A172 (cell line): ENCODE measurements around the gene G3BP1. TPM values are rescaled to one million over a fixed set of nuclear protein-coding genes. Genes with fewer than 3 reads are reported as not detected.
"Not testable (repeated sequence)": the region's sequence is repeated elsewhere in the genome, so short reads cannot be mapped to it uniquely, and the experiment has no call there.

Source experiments
- DNase-seq: peaks from one replicate; pipeline ENCODE4 v3.0.0-alpha.2; 2015; ENCODE audit warnings: low spot score
- total RNA-seq: library from RNA; depleted of rRNA; stranded (reverse); fragments of >200 nt; shearing (Covaris generic); gene quantifications from 2 replicates; pipeline ENCODE4 v1.2.3, GENCODE V29; 2014

Gene G3BP1
- total RNA-seq, 1 experiment from 2014 or later = 395 TPM

GRCh38 chr5:151755383-151755782, 16.4 kb upstream of the G3BP1 start:
- DNase-seq = no peak

- no peak for DNase-seq
Measured at GRCh38 chr5:151757233-151758140, 14.3 kb upstream of the G3BP1 start.

GRCh38 chr5:151758141-151758429, 13.7 kb upstream of the G3BP1 start:
- peak; percentile 33 for DNase-seq

- peak; percentile 89 for DNase-seq
Measured at GRCh38 chr5:151758430-151759241, 13.1 kb upstream of the G3BP1 start, which contains the start of gene ATOX1. Gene ATOX1 (minus strand): TSS chr5:151758631. CDS start chr5:151758551, 80 bp downstream.

- no peak for DNase-seq
Measured at GRCh38 chr5:151764801-151765200, 7.0 kb upstream of the G3BP1 start.

GRCh38 chr5:151766975-151767374, 4.8 kb upstream of the G3BP1 start:
- DNase-seq = no peak

GRCh38 chr5:151770383-151771258, 1.1 kb upstream of the G3BP1 start:
- DNase-seq = no peak

- DNase-seq = no peak
Measured at GRCh38 chr5:151772029-151772845, 483 bp downstream of the G3BP1 start.

- DNase-seq = peak; percentile 45
Measured at GRCh38 chr5:151772846-151773561, 1.2 kb downstream of the G3BP1 start.

GRCh38 chr5:151773951-151774350, 2.2 kb downstream of the G3BP1 start:
- DNase-seq = no peak

- DNase-seq = no peak
Measured at GRCh38 chr5:151775025-151775606, 3.4 kb downstream of the G3BP1 start.

GRCh38 chr5:151779531-151780125, 7.9 kb downstream of the G3BP1 start:
- DNase-seq = no peak

- no peak for DNase-seq
Measured at GRCh38 chr5:151780348-151780747, 8.6 kb downstream of the G3BP1 start.

- no peak for DNase-seq
Measured at GRCh38 chr5:151781201-151781600, 9.4 kb downstream of the G3BP1 start.

GRCh38 chr5:151783664-151784063, 11.9 kb downstream of the G3BP1 start:
- not testable (repeated sequence) for DNase-seq

GRCh38 chr5:151784141-151784540, 12.4 kb downstream of the G3BP1 start:
- no peak for DNase-seq

GRCh38 chr5:151786468-151786867, 14.7 kb downstream of the G3BP1 start:
- DNase-seq = no peak

GRCh38 chr5:151787817-151788216, 16.1 kb downstream of the G3BP1 start:
- DNase-seq = no peak

GRCh38 chr5:151793358-151793757, 21.6 kb downstream of the G3BP1 start:
- no peak for DNase-seq
